ENCODE results near the gene CHMP1A.

GRCh38 chr16:89655062-89655643, 2.4 kb downstream of the CHMP1A start:
- TF ChIP-seq YY1 (IDR thresholded peaks at IDR 0.05; ENCODE audit: insufficient read depth, insufficient read length) (no peak), ZNF274 (IDR thresholded peaks at IDR 0.05; ENCODE audit: low read depth, low read length) (no peak), SUZ12 (IDR thresholded peaks at IDR 0.05; ENCODE audit: extremely low read depth, insufficient read depth, insufficient read length) (no peak)
